ENCODE measurements around the gene CCDC15.
A peak's percentile ranks its signal among the peaks of the same experiment; 100 is the strongest.

CCDC15 gene

GRCh38 chr11:124942466-124943253 lies 11.3 kb upstream of the CCDC15 start:
- no peak for TF ChIP-seq CTCF (conservative IDR thresholded peaks at IDR 0.05; ENCODE audit: low read length)
- DNase-seq (ENCODE audit: low read depth): no peak
- no peak overlapping the region for H3K4me3 ChIP-seq (ENCODE audit: low read length)

- H3K4me3 ChIP-seq (ENCODE audit: low read length): no peak overlapping the region
- no peak for DNase-seq (ENCODE audit: low read depth)
- TF ChIP-seq CTCF (conservative IDR thresholded peaks at IDR 0.05; ENCODE audit: low read length): no peak; the same call in 1 of the 2 replicates
Measured at GRCh38 chr11:124943254-124943616, 10.8 kb upstream of the CCDC15 start.

- DNase-seq (ENCODE audit: low read depth): no peak
- no peak for TF ChIP-seq CTCF (conservative IDR thresholded peaks at IDR 0.05; ENCODE audit: low read length)
- no peak overlapping the region for H3K4me3 ChIP-seq (ENCODE audit: low read length)
Measured at GRCh38 chr11:124943741-124944140, 10.3 kb upstream of the CCDC15 start.

GRCh38 chr11:124944565-124944964 lies 9.4 kb upstream of the CCDC15 start:
- DNase-seq (ENCODE audit: low read depth): no peak
- no peak overlapping the region for H3K4me3 ChIP-seq (ENCODE audit: low read length)

GRCh38 chr11:124945826-124946225 lies 8.2 kb upstream of the CCDC15 start:
- no peak for DNase-seq (ENCODE audit: low read depth)
- H3K4me3 ChIP-seq (ENCODE audit: low read length): no peak overlapping the region
- no peak for TF ChIP-seq CTCF (conservative IDR thresholded peaks at IDR 0.05; ENCODE audit: low read length)

More at GRCh38 chr11:124944565-124944964, 9.4 kb upstream of the CCDC15 start:
- no peak for TF ChIP-seq CTCF (conservative IDR thresholded peaks at IDR 0.05; ENCODE audit: low read length)

- TF ChIP-seq CTCF (conservative IDR thresholded peaks at IDR 0.05; ENCODE audit: low read length): no peak
- DNase-seq (ENCODE audit: low read depth): peak; percentile 68
- H3K4me3 ChIP-seq (ENCODE audit: low read length): no peak overlapping the region
Measured at GRCh38 chr11:124946735-124947141, 7.3 kb upstream of the CCDC15 start.

GRCh38 chr11:124950601-124951330 lies 3.2 kb upstream of the CCDC15 start:
- TF ChIP-seq CTCF (conservative IDR thresholded peaks at IDR 0.05; ENCODE audit: low read length): no peak
- DNase-seq (ENCODE audit: low read depth): no peak
- H3K4me3 ChIP-seq (ENCODE audit: low read length): no peak overlapping the region

All from AG10803 (cell line).